T-helper 2 cell treated with Interferon-gamma antibody and Interleukin-4, amounts not matched to agents 100 ng/mL and 5 ng/mL, for 36 hours (primary cell): ENCODE measurements around the gene PTPRD. TPM values are rescaled to one million over a fixed set of nuclear protein-coding genes. Genes with fewer than 3 reads are reported as not detected.

Experiments
- intact Hi-C: fragments of 100-400 bp; cut with micrococcal nuclease; formaldehyde crosslinking; loops from one replicate; pipeline ENCODE4 v1.15.1; 2023
- total RNA-seq: library from RNA; stranded (reverse); gene quantifications from 2 replicates; pipeline ENCODE4 v1.2.3, GENCODE V29; 2022

Gene PTPRD
- total RNA-seq, 1 donor from 2014 or later, result not detected

DNA sequence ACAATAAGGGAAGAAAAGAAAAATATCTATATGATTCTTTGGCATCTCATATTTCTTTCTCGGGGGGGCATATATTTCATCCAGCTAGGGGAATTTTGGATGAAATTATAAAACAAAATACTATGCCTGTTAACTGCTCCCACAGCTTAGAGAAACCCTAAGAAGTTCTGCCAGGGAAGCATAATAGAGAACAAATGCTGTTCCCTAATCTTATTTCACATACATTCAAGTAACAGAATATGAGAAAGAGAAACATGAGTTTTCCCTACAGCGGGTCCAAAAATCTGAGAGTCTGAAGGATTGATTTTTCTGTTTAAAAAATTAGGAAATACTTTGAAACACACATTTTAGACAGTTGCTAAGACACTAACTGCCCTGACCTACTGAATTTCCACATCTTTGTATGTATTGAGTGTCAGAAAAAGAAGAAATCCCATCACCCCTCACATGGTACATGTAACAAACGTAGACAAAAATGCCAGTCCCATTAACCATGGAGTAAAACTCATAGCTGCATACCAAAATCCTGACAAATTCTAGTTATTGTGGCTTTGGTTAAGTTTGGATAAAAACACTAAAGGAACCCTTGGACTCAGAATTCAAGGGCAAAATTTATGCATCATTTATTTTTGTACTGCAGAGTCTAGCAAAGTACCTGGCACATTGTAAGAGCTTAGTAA, 2193.1 kb downstream of the PTPRD start:
- intact Hi-C loops, result no loop called here

- intact Hi-C loops, result no loop called here
Measured at GRCh38 chr9:8417341-8417740, 2195.5 kb downstream of the PTPRD start.

DNA sequence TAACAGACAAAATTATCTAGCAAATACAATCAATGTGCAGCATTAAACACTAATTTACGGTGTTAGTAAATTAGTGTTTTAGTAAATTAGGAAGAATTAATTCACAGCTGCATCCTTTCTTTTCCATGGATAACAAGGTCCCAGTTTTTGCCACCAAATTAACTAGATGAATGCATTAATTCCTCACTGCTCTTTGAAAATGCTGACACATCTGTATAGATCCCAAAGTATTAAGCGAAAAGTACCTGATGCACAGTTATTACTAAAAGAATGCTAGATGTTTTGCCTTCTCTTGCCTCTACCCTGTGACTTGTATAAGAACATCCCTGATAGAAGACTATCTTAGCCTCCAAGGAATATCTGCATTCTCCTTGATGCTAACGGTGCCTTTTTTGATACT, 2200.5 kb downstream of the PTPRD start:
- intact Hi-C loops, result no loop called here

- intact Hi-C loops, result no loop called here
Measured at GRCh38 chr9:8408575-8409190, 2204.1 kb downstream of the PTPRD start.

- intact Hi-C loops, result no loop called here
Measured at GRCh38 chr9:8401961-8402705, 2210.7 kb downstream of the PTPRD start.

DNA sequence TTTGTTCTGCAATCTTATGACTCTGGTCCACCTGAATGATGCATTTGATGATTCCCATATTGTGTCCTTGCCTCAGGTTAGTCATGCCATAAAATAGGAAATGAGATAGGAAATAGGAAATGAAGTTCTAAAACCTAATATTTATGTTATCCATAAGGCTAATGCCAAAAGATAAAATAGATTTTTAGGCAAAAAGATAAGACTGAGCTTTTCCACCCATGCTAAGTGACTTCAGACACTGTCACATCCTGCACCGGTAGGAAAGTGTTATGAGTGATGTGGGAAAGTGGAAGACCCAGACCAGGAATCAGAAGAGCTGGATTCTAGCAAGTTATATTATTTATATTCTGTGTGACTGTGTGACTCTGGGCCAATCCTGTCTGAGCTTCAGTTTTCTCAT, 2212.4 kb downstream of the PTPRD start:
- intact Hi-C loops, result no loop called here

DNA sequence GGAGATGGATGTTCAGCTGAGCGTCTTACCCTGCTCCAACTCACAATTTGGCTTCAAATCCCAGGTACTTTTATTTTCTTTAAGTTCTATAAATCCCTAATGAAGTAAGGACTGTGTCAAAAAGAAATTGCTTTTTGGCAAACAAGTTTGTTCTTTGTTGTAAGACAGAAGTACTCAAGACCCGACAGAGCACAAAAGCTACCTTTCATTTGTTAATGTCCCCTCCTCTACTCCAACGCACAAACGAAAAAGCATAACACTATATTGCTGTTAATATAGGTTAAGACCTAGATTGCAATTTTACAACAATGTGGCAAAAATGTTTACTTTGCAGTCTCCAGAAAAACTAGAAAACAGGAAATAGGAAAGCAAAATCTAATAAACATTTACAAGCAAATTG, 2217.8 kb downstream of the PTPRD start:
- intact Hi-C loops, result no loop called here

- intact Hi-C loops, result no loop called here
Measured at GRCh38 chr9:8394341-8394740, 2218.5 kb downstream of the PTPRD start.

GRCh38 chr9:8392866-8393265, 2219.9 kb downstream of the PTPRD start:
- intact Hi-C loops, result no loop called here

GRCh38 chr9:8391566-8391965, 2221.2 kb downstream of the PTPRD start:
- intact Hi-C loops, result no loop called here

DNA sequence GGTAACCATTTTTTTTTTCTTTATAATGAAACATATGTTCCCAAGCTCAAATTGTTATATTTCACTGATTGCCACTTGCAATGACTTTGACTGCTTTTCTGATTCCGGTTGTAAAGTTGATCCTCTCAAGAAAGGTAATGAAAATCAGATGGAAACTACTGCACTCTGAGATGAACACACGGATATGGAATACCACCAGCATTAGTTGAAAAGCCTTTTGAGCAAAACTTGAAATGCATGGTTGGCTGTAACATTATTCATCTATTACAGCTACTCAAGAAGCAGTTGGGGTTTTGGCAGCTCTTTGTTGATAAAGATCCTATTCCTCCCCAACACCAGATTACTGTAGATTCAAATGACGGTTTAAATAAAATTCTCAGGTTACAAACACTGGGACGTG, 2221.7 kb downstream of the PTPRD start:
- intact Hi-C loops, result no loop called here

- intact Hi-C loops, result no loop called here
Measured at GRCh38 chr9:8390571-8390970, 2222.2 kb downstream of the PTPRD start.

DNA sequence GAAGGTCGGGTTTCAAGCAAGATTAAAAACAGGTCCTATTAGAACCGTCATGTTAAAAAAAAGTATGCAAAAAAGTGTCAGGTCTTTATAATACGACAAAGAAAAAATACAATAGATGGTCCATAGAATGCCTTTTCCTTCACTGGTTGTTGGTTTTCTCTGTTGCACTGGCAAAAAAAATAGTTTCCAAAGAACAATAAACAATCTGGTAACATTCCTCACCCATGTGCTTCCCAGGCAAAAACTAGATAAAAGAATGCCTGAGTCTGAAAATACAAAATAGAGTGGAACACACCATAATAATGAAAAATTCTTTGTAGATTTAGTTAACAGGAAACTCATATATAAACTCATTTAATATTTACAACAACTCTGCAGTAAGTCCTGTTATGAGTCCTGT, 2223.3 kb downstream of the PTPRD start:
- intact Hi-C loops, result no loop called here

- intact Hi-C loops, result no loop called here
Measured at GRCh38 chr9:8388132-8388531, 2224.7 kb downstream of the PTPRD start.

GRCh38 chr9:8384091-8384490, 2228.7 kb downstream of the PTPRD start:
- intact Hi-C loops, result no loop called here

- intact Hi-C loops, result no loop called here
Measured at GRCh38 chr9:8382777-8383527, 2229.8 kb downstream of the PTPRD start.

DNA sequence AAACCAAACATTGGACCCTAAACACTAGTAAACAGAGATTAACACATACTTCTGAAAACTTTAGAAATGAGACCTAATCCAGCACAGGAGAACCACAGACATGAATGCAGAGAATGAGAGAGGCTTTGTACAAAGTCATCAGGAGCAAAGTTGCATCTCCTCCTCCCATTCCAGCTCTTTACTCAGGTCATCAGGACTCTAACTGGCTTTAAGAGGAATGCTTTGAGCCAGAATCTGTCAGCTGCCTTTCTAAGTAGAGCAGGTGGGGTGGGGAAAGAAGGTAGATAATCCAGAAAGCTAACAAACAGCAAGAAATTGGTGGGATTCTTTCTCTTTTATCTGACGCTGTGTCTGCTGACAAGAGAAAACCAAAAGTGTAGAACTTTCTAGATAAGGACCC, 2230.5 kb downstream of the PTPRD start:
- intact Hi-C loops, result no loop called here

GRCh38 chr9:8381601-8382000, 2231.2 kb downstream of the PTPRD start:
- intact Hi-C loops, result no loop called here

DNA sequence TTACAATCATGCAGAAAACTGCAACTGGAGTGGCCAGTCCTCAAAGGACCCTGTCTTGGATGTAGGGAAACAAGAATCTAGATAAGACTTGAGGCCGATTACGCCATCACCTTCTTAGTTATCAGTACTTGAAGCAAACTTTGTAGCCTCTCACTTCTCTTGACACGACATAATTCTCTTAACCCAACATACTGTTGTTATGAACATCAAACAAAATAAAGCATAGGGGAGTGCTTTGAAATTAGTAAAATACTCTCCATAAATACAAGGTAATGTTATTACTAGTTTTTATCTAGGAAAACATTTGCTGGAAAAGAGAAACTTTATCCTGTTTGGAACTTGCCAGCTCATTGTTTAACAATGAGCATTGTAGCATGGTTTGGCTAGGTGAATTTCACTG, 2238.3 kb downstream of the PTPRD start:
- intact Hi-C loops, result no loop called here

DNA sequence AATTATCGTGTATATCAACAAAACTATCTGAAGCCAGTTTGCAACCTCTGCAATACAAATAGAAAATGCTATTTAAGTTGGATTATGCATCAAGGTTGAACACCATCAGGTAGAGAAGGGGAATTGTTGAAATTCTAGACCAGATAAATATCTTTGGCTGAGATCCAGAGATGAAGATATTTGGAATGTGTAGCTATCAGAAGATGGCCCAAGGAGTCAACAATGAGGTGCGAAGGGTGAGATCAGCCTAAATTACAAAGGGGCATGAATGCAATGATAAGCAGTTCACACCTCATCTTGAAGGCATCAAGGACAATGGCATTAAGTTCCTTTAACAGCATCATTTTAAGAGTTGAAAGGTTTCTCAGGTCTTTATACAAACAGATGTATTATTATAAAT, 2241.1 kb downstream of the PTPRD start:
- intact Hi-C loops, result no loop called here

DNA sequence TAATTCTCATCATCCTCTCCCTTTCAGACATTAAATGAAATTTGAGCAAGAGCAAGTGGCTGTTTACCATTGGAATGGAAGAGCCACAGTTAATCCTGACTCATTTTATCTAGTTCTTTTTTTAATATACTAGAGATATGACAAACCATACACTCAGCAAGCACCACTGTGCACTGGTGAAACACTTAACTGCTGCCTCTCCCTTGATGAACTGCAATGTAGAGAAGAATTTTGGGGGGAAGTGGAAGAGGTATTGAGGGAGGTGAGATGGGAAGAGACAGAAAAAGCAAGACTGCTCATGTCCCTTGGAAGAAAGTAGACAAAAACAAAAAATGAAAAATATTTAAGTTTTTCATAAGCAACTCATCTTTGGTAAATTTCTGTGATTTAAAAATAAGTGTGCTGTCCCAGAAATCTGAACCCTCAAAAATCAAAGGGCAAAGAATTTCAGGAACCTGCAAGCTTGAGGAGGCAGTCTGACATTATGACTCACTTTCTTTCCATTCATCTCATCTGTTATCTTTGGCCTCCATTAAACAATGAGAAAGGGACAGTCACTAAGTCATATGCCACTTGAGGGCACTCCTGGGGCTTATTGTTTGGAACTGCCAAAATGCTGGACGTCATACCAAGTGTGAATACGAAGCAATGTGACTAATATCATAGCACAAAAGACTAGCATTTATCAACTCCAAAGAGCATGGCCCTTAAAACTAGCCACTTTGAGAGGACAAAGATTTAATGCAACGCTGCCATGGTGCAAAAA, 2246.5 kb downstream of the PTPRD start:
- intact Hi-C loops, result no loop called here
